Choroid plexus epithelial cell (primary cell): ENCODE results near the gene CKAP4.

Experiments used
- DNase-seq: peaks from one replicate; pipeline ENCODE4 v3.0.0-alpha.2; 2010; ENCODE audit warnings: low read depth
- H3K4me3 ChIP-seq: 2 replicates; pipeline ENCODE4 v1.5.1; 2011; ENCODE audit warnings: low read depth, mild to moderate bottlenecking, control low read depth, low read length, moderate library complexity
- CTCF ChIP-seq: conservative IDR thresholded peaks from 2 replicates; pipeline ENCODE4 v1.5.1; 2011; ENCODE audit warnings: low read depth, mild to moderate bottlenecking, control low read depth, inconsistent platforms, low read length, moderate library complexity

CKAP4 gene

DNA sequence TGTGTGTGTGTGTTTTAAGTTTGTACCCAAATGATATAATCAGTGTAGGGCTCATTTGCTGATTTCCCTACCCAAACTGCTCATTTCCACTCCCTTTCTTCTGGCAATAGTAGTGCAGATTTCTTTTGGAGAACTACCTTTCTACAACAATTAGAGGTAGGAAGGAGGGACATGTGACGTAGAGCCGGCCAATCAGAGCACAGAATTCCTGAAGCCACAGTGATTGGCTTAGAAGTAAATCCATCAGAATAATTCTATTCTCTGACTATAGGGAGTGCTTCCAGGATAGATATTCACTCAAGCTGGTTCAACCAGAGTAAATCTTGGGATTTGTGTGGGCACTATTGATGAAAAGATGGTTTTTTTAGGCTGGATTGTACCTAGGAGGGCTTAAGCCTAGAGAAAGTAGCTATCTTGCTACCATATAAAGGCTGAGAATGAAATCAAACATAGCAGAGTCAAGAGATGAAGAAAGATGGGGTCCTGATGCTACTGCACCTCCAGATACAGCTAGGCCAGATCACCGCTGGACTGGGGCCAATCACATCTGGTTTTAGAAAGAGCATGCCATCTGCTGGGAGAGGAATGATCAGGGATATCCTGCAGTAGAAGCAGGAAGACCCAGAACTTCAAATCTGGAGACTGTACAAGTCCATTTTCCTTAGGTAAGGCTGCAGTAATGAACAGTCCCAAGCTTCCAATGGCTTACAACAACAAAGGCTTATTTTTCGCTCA, 55.0 kb downstream of the CKAP4 start:
- no peak for DNase-seq
- H3K4me3 ChIP-seq, result no peak overlapping the region
- no peak for TF ChIP-seq CTCF

DNA sequence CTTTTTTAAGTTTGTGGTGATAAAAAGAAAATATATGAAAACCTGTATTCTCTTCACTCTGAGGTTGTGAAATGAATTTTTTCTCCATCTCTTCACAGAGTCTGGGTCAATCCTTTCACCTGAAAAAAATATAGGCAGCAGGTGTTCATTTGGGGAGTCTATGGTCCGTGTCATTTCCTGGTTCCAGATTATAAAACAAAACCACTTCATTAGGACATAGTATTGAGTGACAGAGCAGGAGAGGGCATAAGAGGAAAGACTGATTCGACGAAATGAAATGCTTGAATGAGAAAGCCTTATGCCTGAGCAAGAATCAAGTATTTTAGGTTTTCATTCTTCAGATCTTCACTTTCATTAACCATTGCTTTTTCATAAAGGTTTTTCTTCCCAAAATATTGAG, 57.2 kb downstream of the CKAP4 start:
- DNase-seq, result no peak
- no peak overlapping the region for H3K4me3 ChIP-seq
- TF ChIP-seq CTCF, result no peak

DNA sequence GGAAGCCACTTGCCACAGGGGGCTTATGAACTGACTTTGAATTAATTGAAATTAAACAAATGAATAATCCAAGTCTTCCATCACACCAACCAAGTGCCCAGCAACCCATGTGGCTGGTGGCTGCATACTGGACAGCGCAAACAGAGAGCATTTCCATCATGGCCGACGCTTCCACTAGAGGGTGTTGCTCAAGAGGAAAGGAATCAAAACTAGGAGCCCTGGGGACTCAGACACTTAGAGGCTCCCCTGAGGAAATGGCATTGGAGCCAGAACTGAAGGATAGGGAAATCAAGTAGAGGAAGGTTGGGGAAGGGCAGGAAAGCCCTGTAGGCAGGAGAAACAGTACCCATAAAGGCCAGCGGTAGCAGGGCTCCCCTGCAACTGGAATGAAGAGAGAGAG, 58.5 kb downstream of the CKAP4 start:
- no peak for DNase-seq
- no peak overlapping the region for H3K4me3 ChIP-seq
- peak; percentile 3 for TF ChIP-seq CTCF

- no peak overlapping the region for H3K4me3 ChIP-seq
- DNase-seq, result no peak
- no peak for TF ChIP-seq CTCF
Observed at GRCh38 chr12:106188256-106188655, 59.6 kb downstream of the CKAP4 start.
